ENCODE data around the gene FOXB1.

Gene FOXB1

GRCh38 chr15:59963322-59963721 lies 40.8 kb upstream of the FOXB1 start:
- no peak overlapping the region for H3K9ac ChIP-seq (ENCODE audit: low read depth, low read length)
- no peaks in the 10 kb centered on the region for H3K79me2 ChIP-seq (ENCODE audit: insufficient read depth, low read length)
- no peak overlapping the region for H2AFZ ChIP-seq (ENCODE audit: low read depth, low read length)
- peaks cover under 1% of the 10 kb centered on the region for H3K4me1 ChIP-seq (ENCODE audit: insufficient read depth, low read length)
- no peaks in the 10 kb centered on the region for H3K36me3 ChIP-seq (ENCODE audit: insufficient read depth, low read length)
- no peak for DNase-seq
- H3K4me3 ChIP-seq (ENCODE audit: low read depth in 1 of 2, low read length in 2 of 2) = no peak overlapping the region
- H3K27ac ChIP-seq (ENCODE audit: low read length) = no peak overlapping the region
- no peaks in the 10 kb centered on the region for H3K27me3 ChIP-seq (ENCODE audit: insufficient read depth, low read length, poor library complexity)
- peaks cover 15% of the 10 kb centered on the region for H3K9me3 ChIP-seq (ENCODE audit: insufficient read depth, low read length, severe bottlenecking)
- TF ChIP-seq EZH2 (IDR thresholded peaks at IDR 0.05; ENCODE audit: borderline replicate concordance, low read depth, low read length, severe bottlenecking) (no peak), CTCF (IDR thresholded peaks at IDR 0.05; ENCODE audit: borderline replicate concordance, extremely low read depth, low read length, poor library complexity, severe bottlenecking) (no peak)
- H4K20me1 ChIP-seq (ENCODE audit: insufficient read depth, low read length) = no peaks in the 10 kb centered on the region
- H3K4me2 ChIP-seq (ENCODE audit: insufficient read depth, low read length) = no peak overlapping the region
- ATAC-seq (ENCODE audit: insufficient read depth, low read depth) = no peak

GRCh38 chr15:59963925-59964324 lies 40.2 kb upstream of the FOXB1 start:
- H3K36me3 ChIP-seq (ENCODE audit: insufficient read depth, low read length) = no peaks in the 10 kb centered on the region
- no peak overlapping the region for H3K9ac ChIP-seq (ENCODE audit: low read depth, low read length)
- TF ChIP-seq CTCF (IDR thresholded peaks at IDR 0.05; ENCODE audit: borderline replicate concordance, extremely low read depth, low read length, poor library complexity, severe bottlenecking) (no peak), EZH2 (IDR thresholded peaks at IDR 0.05; ENCODE audit: borderline replicate concordance, low read depth, low read length, severe bottlenecking) (no peak)
- no peak overlapping the region for H3K4me2 ChIP-seq (ENCODE audit: insufficient read depth, low read length)
- DNase-seq (no peak), ATAC-seq (ENCODE audit: insufficient read depth, low read depth) (no peak)
- H3K27ac ChIP-seq (ENCODE audit: low read length) = no peak overlapping the region
- H3K9me3 ChIP-seq (ENCODE audit: insufficient read depth, low read length, severe bottlenecking) = peaks cover 10% of the 10 kb centered on the region
- no peaks in the 10 kb centered on the region for H3K27me3 ChIP-seq (ENCODE audit: insufficient read depth, low read length, poor library complexity)
- no peak overlapping the region for H3K4me3 ChIP-seq (ENCODE audit: low read depth in 1 of 2, low read length in 2 of 2)
- no peaks in the 10 kb centered on the region for H4K20me1 ChIP-seq (ENCODE audit: insufficient read depth, low read length)
- H2AFZ ChIP-seq (ENCODE audit: low read depth, low read length) = no peak overlapping the region
- no peaks in the 10 kb centered on the region for H3K79me2 ChIP-seq (ENCODE audit: insufficient read depth, low read length)
- H3K4me1 ChIP-seq (ENCODE audit: insufficient read depth, low read length) = no peaks in the 10 kb centered on the region

- TF ChIP-seq CTCF (IDR thresholded peaks at IDR 0.05; ENCODE audit: borderline replicate concordance, extremely low read depth, low read length, poor library complexity, severe bottlenecking) (no peak), EZH2 (IDR thresholded peaks at IDR 0.05; ENCODE audit: borderline replicate concordance, low read depth, low read length, severe bottlenecking) (no peak)
- no peaks in the 10 kb centered on the region for H3K9me3 ChIP-seq (ENCODE audit: insufficient read depth, low read length, severe bottlenecking)
- H3K27me3 ChIP-seq (ENCODE audit: insufficient read depth, low read length, poor library complexity) = no peaks in the 10 kb centered on the region
- ATAC-seq (ENCODE audit: insufficient read depth, low read depth) (no peak), DNase-seq (no peak)
- H3K79me2 ChIP-seq (ENCODE audit: insufficient read depth, low read length) = no peaks in the 10 kb centered on the region
- H3K36me3 ChIP-seq (ENCODE audit: insufficient read depth, low read length) = no peaks in the 10 kb centered on the region
- no peaks in the 10 kb centered on the region for H3K4me1 ChIP-seq (ENCODE audit: insufficient read depth, low read length)
- H3K4me2 ChIP-seq (ENCODE audit: insufficient read depth, low read length) = no peak overlapping the region
- H3K9ac ChIP-seq (ENCODE audit: low read depth, low read length) = no peak overlapping the region
- no peak overlapping the region for H2AFZ ChIP-seq (ENCODE audit: low read depth, low read length)
- H4K20me1 ChIP-seq (ENCODE audit: insufficient read depth, low read length) = no peaks in the 10 kb centered on the region
- no peak overlapping the region for H3K4me3 ChIP-seq (ENCODE audit: low read depth in 1 of 2, low read length in 2 of 2)
- H3K27ac ChIP-seq (ENCODE audit: low read length) = no peak overlapping the region
Observed at GRCh38 chr15:59965741-59966140, 38.4 kb upstream of the FOXB1 start.

GRCh38 chr15:59966262-59966661 lies 37.8 kb upstream of the FOXB1 start:
- no peaks in the 10 kb centered on the region for H3K27me3 ChIP-seq (ENCODE audit: insufficient read depth, low read length, poor library complexity)
- H3K9me3 ChIP-seq (ENCODE audit: insufficient read depth, low read length, severe bottlenecking) = no peaks in the 10 kb centered on the region
- DNase-seq (no peak), ATAC-seq (ENCODE audit: insufficient read depth, low read depth) (no peak)
- H3K9ac ChIP-seq (ENCODE audit: low read depth, low read length) = no peak overlapping the region
- no peaks in the 10 kb centered on the region for H3K36me3 ChIP-seq (ENCODE audit: insufficient read depth, low read length)
- H3K4me1 ChIP-seq (ENCODE audit: insufficient read depth, low read length) = no peaks in the 10 kb centered on the region
- no peak overlapping the region for H3K4me2 ChIP-seq (ENCODE audit: insufficient read depth, low read length)
- H3K27ac ChIP-seq (ENCODE audit: low read length) = no peak overlapping the region
- H3K4me3 ChIP-seq (ENCODE audit: low read depth in 1 of 2, low read length in 2 of 2) = no peak overlapping the region
- no peak overlapping the region for H2AFZ ChIP-seq (ENCODE audit: low read depth, low read length)
- H4K20me1 ChIP-seq (ENCODE audit: insufficient read depth, low read length) = no peaks in the 10 kb centered on the region
- TF ChIP-seq CTCF (IDR thresholded peaks at IDR 0.05; ENCODE audit: borderline replicate concordance, extremely low read depth, low read length, poor library complexity, severe bottlenecking) (no peak), EZH2 (IDR thresholded peaks at IDR 0.05; ENCODE audit: borderline replicate concordance, low read depth, low read length, severe bottlenecking) (no peak)
- H3K79me2 ChIP-seq (ENCODE audit: insufficient read depth, low read length) = no peaks in the 10 kb centered on the region

All from DND-41 (cell line).